Caco-2 (cell line): ENCODE measurements around the gene TRIM24. TPM values are rescaled to one million over a fixed set of nuclear protein-coding genes. Genes with fewer than 3 reads are reported as not detected.
"Not testable (repeated sequence)": the region's sequence is repeated elsewhere in the genome, so short reads cannot be mapped to it uniquely, and the experiment has no call there.

ENCODE experiments used
- BruUV-seq: library from RNA; stranded (reverse); fragments of 400-500 nt; replicated peaks from 2 replicates; lab custom pipeline; 2021; lab: Mats Ljungman, UMichigan
- CTCF ChIA-PET: fragments of 300-600 bp; sonication (Branson Sonifier 250); formaldehyde crosslinking; loops from one replicate; lab custom pipeline; 2022; ENCODE audit warnings: antibody characterized with exemption; lab: Charles Lee
- POLR2A ChIA-PET: fragments of 300-600 bp; sonication (Branson Sonifier 250); formaldehyde crosslinking; loops from one replicate; lab custom pipeline; 2022; ENCODE audit warnings: antibody characterized with exemption; lab: Charles Lee
- DNase-seq, 2 experiments: peaks; one replicate each; pipeline versions ENCODE4 v3.0.0 to v3.0.0-alpha.2; 2020 to 2022
- H3K27me3 ChIP-seq: replicated peaks from 2 replicates; pipeline ENCODE4 v1.6.0; 2011; ENCODE audit warnings: low read length; ENCODE audit not compliant: control insufficient read depth, insufficient read depth
- H3K36me3 ChIP-seq: 2 replicates; pipeline ENCODE4 v1.5.1; 2011; ENCODE audit warnings: low read length; ENCODE audit not compliant: control insufficient read depth, insufficient read depth
- H3K4me1 ChIP-seq: fragments of 250-450 bp; sonication (Bioruptor Pico); 2 replicates; pipeline ENCODE4 v1.5.1; 2020; ENCODE audit warnings: mild to moderate bottlenecking
- H3K4me3 ChIP-seq: 2 replicates; pipeline ENCODE4 v1.5.1; 2011; ENCODE audit warnings: low read depth, mild to moderate bottlenecking, control low read depth, low read length
- H3K9me3 ChIP-seq: fragments of 250-450 bp; sonication (Bioruptor Pico); 2 replicates; pipeline ENCODE4 v1.5.1; 2020; ENCODE audit warnings: mild to moderate bottlenecking, moderate library complexity
- H3K27ac Mint-ChIP-seq: one replicate; pipeline ENCODE4 v1.8.0; 2022; ENCODE audit warnings: mixed read lengths; ENCODE audit not compliant: unreplicated experiment
- H3K27me3 Mint-ChIP-seq: one replicate; pipeline ENCODE4 v1.8.0; 2022; ENCODE audit warnings: mixed read lengths; ENCODE audit not compliant: insufficient read depth, unreplicated experiment
- H3K36me3 Mint-ChIP-seq: one replicate; pipeline ENCODE4 v1.8.0; 2022; ENCODE audit warnings: mild to moderate bottlenecking, mixed read lengths; ENCODE audit not compliant: insufficient read depth, unreplicated experiment
- H3K4me1 Mint-ChIP-seq: one replicate; pipeline ENCODE4 v1.8.0; 2022; ENCODE audit warnings: low read depth, mixed read lengths; ENCODE audit not compliant: unreplicated experiment
- H3K4me3 Mint-ChIP-seq: one replicate; pipeline ENCODE4 v1.8.0; 2022; ENCODE audit warnings: mild to moderate bottlenecking, moderate library complexity, mixed read lengths; ENCODE audit not compliant: unreplicated experiment
- H3K9me3 Mint-ChIP-seq: one replicate; pipeline ENCODE4 v1.8.0; 2022; ENCODE audit warnings: mixed read lengths; ENCODE audit not compliant: unreplicated experiment
- intact Hi-C: fragments of 100-400 bp; cut with micrococcal nuclease; formaldehyde crosslinking; loops from one replicate; pipeline ENCODE4 v1.10.0; 2022; ENCODE audit not compliant: unreplicated experiment
- total RNA-seq: library from RNA; stranded (reverse); gene quantifications from 2 replicates; pipeline ENCODE4 v1.2.3, GENCODE V29; 2022
- TF ChIP-seq, protein P1 (sequence below), 2 experiments: fragments of 200-600 bp in 1 of 2; IDR thresholded peaks; 1 replicate in 1 of 2; 2 replicates in 1 of 2; pipeline versions ENCODE4 v1.5.1 to v1.8.0; 2011 to 2022; ENCODE audit warnings: antibody characterized with exemption in 1 of 2, control low read depth in 1 of 2, inconsistent platforms in 1 of 2, low read depth in 1 of 2, low read length in 1 of 2, mild to moderate bottlenecking in 1 of 2, moderate library complexity in 1 of 2; ENCODE audit not compliant: insufficient read depth in 1 of 2, severe bottlenecking in 1 of 2, unreplicated experiment in 1 of 2

TRIM24 gene
- total RNA-seq, 1 experiment from 2014 or later, result 58.2 TPM

DNA sequence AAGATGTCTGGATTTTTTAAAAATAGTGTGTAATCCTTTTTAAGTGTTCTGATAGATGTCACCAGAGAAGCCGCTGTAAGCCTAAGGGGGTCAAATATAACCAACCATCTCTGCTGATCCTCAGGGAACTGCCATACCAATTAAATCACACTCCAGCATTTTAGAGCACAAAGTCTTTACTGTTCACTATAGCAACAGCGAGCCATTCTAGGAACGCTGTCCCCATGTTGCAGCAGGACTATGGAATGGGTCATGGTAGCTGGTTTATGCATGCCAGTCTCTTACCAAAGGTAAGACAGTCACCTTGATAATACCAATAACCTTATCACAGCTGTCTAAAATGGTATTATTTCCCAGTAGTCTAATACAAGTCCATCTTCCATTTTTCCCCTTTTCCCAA lies 33.5 kb downstream of the TRIM24 start:
- no peak overlapping the region for H3K27ac Mint-ChIP-seq

DNA sequence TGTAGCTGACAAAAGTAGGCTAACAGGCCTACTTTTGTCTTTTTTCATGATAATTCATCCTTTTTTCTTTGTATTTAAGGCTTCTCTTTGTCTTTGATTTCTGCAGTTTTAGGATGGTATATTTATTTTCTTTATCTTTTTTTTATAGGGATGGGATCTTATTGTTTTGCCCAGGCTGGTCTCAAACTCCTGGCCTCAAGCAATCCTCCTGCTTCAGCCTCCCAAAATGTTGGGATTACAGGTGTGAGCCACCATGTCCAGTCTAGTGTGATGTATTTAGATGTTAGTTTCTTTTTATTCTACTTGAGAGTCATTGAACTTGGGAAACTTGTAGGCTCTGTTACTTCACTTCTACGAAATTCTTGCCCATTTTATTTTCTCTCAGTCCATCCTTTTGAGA lies 35.4 kb downstream of the TRIM24 start:
- Histone ChIP-seq H3K9me3 (no peaks in the 10 kb centered on the region), H3K27me3 (no peaks in the 10 kb centered on the region), H3K4me1 (no peaks in the 10 kb centered on the region), H3K36me3 (peaks cover 2% of the 10 kb centered on the region; the same call in 1 of the 2 replicates), H3K4me3 (no peak overlapping the region)
- no peak for DNase-seq
- Mint-ChIP-seq H3K36me3 (peaks cover 41% of the 10 kb centered on the region), H3K4me3 (no peak overlapping the region), H3K4me1 (no peaks in the 10 kb centered on the region), H3K9me3 (no peaks in the 10 kb centered on the region), H3K27ac (no peak overlapping the region), H3K27me3 (no peaks in the 10 kb centered on the region)
- BruUV-seq, result no TSS peak
- CTCF ChIA-PET, result no interaction called here
- POLR2A ChIA-PET, result no interaction called here
- intact Hi-C loops, result no loop called here
- TF ChIP-seq, protein P1, sequence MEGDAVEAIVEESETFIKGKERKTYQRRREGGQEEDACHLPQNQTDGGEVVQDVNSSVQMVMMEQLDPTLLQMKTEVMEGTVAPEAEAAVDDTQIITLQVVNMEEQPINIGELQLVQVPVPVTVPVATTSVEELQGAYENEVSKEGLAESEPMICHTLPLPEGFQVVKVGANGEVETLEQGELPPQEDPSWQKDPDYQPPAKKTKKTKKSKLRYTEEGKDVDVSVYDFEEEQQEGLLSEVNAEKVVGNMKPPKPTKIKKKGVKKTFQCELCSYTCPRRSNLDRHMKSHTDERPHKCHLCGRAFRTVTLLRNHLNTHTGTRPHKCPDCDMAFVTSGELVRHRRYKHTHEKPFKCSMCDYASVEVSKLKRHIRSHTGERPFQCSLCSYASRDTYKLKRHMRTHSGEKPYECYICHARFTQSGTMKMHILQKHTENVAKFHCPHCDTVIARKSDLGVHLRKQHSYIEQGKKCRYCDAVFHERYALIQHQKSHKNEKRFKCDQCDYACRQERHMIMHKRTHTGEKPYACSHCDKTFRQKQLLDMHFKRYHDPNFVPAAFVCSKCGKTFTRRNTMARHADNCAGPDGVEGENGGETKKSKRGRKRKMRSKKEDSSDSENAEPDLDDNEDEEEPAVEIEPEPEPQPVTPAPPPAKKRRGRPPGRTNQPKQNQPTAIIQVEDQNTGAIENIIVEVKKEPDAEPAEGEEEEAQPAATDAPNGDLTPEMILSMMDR (IDR thresholded peaks at IDR 0.05; ENCODE audit: insufficient read depth in 1 of 2, low read depth in 1 of 2, low read length in 1 of 2, severe bottlenecking in 1 of 2, unreplicated experiment in 1 of 2), result no peak

More for the DNA sequence above, 33.5 kb downstream of the TRIM24 start:
- peaks cover 2% of the 10 kb centered on the region; the same call in 1 of the 2 replicates for H3K36me3 ChIP-seq
- Mint-ChIP-seq H3K9me3 (peaks cover 11% of the 10 kb centered on the region), H3K36me3 (peaks cover 40% of the 10 kb centered on the region), H3K4me3 (no peak overlapping the region), H3K27me3 (no peaks in the 10 kb centered on the region), H3K4me1 (peaks cover 14% of the 10 kb centered on the region)
- DNase-seq, result no peak
- BruUV-seq, result no TSS peak
- no peaks in the 10 kb centered on the region for H3K9me3 ChIP-seq
- intact Hi-C loops, result no loop called here
- no peaks in the 10 kb centered on the region for H3K4me1 ChIP-seq
- TF ChIP-seq, protein P1 (IDR thresholded peaks at IDR 0.05; ENCODE audit: insufficient read depth in 1 of 2, low read depth in 1 of 2, low read length in 1 of 2, severe bottlenecking in 1 of 2, unreplicated experiment in 1 of 2), result no peak
- ChIA-PET CTCF (no interaction called here), POLR2A (interaction anchor here (0.6 kb wide), 1 partner anchor 188 kb away, joined by 4 read pairs; no protein-coding TSS in a partner anchor)
- no peaks in the 10 kb centered on the region for H3K27me3 ChIP-seq
- H3K4me3 ChIP-seq, result no peak overlapping the region

DNA sequence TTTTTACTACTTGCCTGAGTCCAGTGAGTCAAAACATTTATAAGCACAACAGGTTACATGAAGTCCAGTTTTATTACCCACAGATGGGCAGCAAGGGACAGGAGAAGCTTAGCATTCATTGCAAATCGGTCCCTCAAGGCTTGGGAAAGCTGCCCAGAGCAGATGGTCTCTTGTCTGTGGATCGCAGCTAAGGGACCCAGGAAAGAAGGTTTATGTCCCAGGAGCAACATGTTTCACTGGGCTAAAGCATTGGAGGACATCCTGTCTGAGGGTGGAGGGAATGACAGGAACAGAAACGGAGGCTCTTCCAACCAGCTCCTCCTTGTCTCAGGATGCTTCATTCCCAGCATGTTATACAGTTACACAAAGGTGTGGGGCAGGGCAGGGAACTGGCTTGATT lies 39.3 kb downstream of the TRIM24 start:
- H3K9me3 ChIP-seq, result no peaks in the 10 kb centered on the region
- Mint-ChIP-seq H3K4me3 (no peak overlapping the region), H3K36me3 (peaks cover 28% of the 10 kb centered on the region), H3K27ac (no peak overlapping the region), H3K4me1 (no peaks in the 10 kb centered on the region), H3K9me3 (no peaks in the 10 kb centered on the region), H3K27me3 (no peaks in the 10 kb centered on the region)
- H3K36me3 ChIP-seq, result no peaks in the 10 kb centered on the region
- TF ChIP-seq, protein P1 (IDR thresholded peaks at IDR 0.05; ENCODE audit: insufficient read depth in 1 of 2, low read depth in 1 of 2, low read length in 1 of 2, severe bottlenecking in 1 of 2, unreplicated experiment in 1 of 2), result no peak
- DNase-seq, result no peak
- no peaks in the 10 kb centered on the region for H3K4me1 ChIP-seq
- BruUV-seq, result no TSS peak
- intact Hi-C loops, result no loop called here
- no peaks in the 10 kb centered on the region for H3K27me3 ChIP-seq
- ChIA-PET CTCF (no interaction called here), POLR2A (no interaction called here)
- H3K4me3 ChIP-seq, result no peak overlapping the region

DNA sequence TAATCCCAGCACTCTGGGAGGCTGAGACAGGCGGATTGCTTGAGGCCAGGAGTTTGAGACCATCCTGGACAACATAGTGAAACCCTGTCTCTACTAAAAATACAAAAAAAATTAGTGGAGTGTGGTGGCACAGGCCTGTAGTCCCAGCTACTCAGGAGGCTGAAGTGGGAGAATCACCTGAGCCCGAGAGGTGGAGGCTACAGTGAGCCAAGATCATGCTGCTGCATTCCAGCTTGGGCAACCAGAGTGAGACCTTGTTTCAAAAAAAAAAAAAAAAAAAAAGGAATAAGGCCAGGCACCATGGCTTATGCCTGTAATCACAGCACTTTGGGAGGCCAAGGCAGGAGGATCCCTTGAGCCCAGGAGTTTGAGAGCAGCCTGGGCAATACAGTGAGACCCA lies 40.2 kb downstream of the TRIM24 start:
- H3K27ac Mint-ChIP-seq, H3K27me3 Mint-ChIP-seq, H3K4me3 Mint-ChIP-seq, H3K4me3 ChIP-seq, CTCF ChIA-PET, H3K27me3 ChIP-seq, H3K4me1 ChIP-seq, H3K9me3 ChIP-seq, H3K9me3 Mint-ChIP-seq, DNase-seq, H3K4me1 Mint-ChIP-seq, H3K36me3 ChIP-seq, BruUV-seq, intact Hi-C loops, POLR2A ChIA-PET: not testable (repeated sequence)
- peaks cover 33% of the 10 kb centered on the region for H3K36me3 Mint-ChIP-seq
